Measurements from ENCODE around the gene MMP24. TPM values are rescaled to one million over a fixed set of nuclear protein-coding genes. Genes with fewer than 3 reads are reported as not detected.

MMP24 gene
- total and polyA plus RNA-seq, 2 experiments from 2014 or later: 0.69 to 1.2 TPM

GRCh38 chr20:35225319-35226125, 968 bp upstream of the MMP24 start:
- H3K9me3 ChIP-seq (ENCODE audit: low read depth): no peaks in the 10 kb centered on the region
- no peaks in the 10 kb centered on the region for H3K79me2 ChIP-seq
- no peak overlapping the region for H3K27ac ChIP-seq
- TF ChIP-seq EZH2phosphoT487 (IDR thresholded peaks at IDR 0.05; ENCODE audit: low read depth, severe bottlenecking, unreplicated experiment) (no peak), EZH2 (IDR thresholded peaks at IDR 0.05; ENCODE audit: borderline replicate concordance) (peak; percentile 70)
- no peak overlapping the region for H2AFZ ChIP-seq
- no peaks in the 10 kb centered on the region for H3K4me1 ChIP-seq (ENCODE audit: insufficient read depth)
- peaks cover 50% of the 10 kb centered on the region for H3K27me3 ChIP-seq
- H3K4me2 ChIP-seq: peak overlapping the region; percentile 75
- H3K9me2 ChIP-seq (replicated peaks; ENCODE audit: insufficient read depth): no peaks in the 10 kb centered on the region
- no peak overlapping the region for H3K4me3 ChIP-seq
- DNase-seq (ENCODE audit: low spot score): no peak
- H4K20me1 ChIP-seq (ENCODE audit: insufficient read depth, poor library complexity, severe bottlenecking): peaks cover 3% of the 10 kb centered on the region
- 41% methylated on average over 9 of the region's 9 CpGs for WGBS (ENCODE audit: low lambda C conversion rate, missing lambda C conversion rate)
- no peaks in the 10 kb centered on the region for H3K36me3 ChIP-seq (replicated peaks; ENCODE audit: insufficient read depth, low read depth)

DNA sequence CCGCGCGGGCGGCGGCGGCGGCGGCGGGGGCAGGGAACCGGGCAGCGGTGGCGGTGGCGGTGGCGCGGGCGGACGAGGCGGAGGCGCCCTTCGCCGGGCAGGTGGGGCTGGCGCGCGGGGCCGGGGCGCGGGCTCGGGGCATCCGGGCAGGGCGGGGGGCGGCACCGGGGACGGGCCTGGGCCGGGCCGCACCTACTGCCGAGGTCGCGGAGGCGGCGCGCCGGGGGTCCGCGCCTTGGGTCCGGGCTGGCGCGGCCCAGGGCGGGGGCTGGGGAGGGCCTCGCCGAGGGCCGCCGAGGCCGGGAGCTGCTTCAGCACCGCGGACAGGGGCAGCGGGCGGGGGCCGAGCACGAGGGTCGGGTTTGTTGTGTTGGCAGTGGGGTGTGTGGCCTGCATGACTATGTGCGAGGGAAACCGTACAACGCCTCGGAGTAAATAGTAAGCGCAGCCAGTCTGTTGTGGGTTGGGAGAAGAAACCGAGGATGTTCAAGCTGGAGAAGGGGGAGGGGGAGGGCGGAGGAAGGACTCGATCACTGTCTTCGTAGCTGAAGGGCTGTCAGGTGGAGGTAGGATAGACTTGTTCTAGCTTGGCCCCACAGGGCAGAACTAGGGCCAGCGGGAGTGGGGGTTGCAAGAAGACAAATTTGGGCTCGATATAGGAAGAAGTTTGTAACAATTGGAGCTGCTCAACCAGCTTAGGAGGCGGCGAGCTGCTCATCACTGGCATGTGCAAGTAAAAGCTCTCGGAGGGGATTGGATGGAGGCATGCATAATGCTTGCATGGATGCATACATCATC, 593 bp downstream of the MMP24 start:
- peaks cover 50% of the 10 kb centered on the region for H3K27me3 ChIP-seq
- no peaks in the 10 kb centered on the region for H3K79me2 ChIP-seq
- peaks cover 3% of the 10 kb centered on the region for H4K20me1 ChIP-seq (ENCODE audit: insufficient read depth, poor library complexity, severe bottlenecking)
- H3K9me2 ChIP-seq (replicated peaks; ENCODE audit: insufficient read depth): no peaks in the 10 kb centered on the region
- no peak overlapping the region for H2AFZ ChIP-seq
- no peak overlapping the region for H3K4me3 ChIP-seq
- DNase-seq (ENCODE audit: low spot score): peak; percentile 78
- H3K4me1 ChIP-seq (ENCODE audit: insufficient read depth): no peaks in the 10 kb centered on the region
- no peaks in the 10 kb centered on the region for H3K36me3 ChIP-seq (replicated peaks; ENCODE audit: insufficient read depth, low read depth)
- H3K4me2 ChIP-seq: peak overlapping the region; percentile 81
- H3K9me3 ChIP-seq (ENCODE audit: low read depth): no peaks in the 10 kb centered on the region
- H3K27ac ChIP-seq: no peak overlapping the region
- TF ChIP-seq EZH2 (IDR thresholded peaks at IDR 0.05; ENCODE audit: borderline replicate concordance) (no peak), CTCF (IDR thresholded peaks at IDR 0.05; ENCODE audit: poor library complexity) (no peak), EZH2phosphoT487 (IDR thresholded peaks at IDR 0.05; ENCODE audit: low read depth, severe bottlenecking, unreplicated experiment) (no peak)
- WGBS (ENCODE audit: low lambda C conversion rate, missing lambda C conversion rate): 31% methylated on average over 11 of the region's 74 CpGs

GRCh38 chr20:35232575-35232974, 6.1 kb downstream of the MMP24 start:
- DNase-seq (ENCODE audit: low spot score): no peak
- Histone ChIP-seq H3K9me3 (ENCODE audit: low read depth) (no peaks in the 10 kb centered on the region), H3K27ac (no peak overlapping the region), H3K4me3 (no peak overlapping the region), H3K4me1 (ENCODE audit: insufficient read depth) (no peaks in the 10 kb centered on the region), H3K4me2 (no peak overlapping the region), H2AFZ (no peak overlapping the region), H3K36me3 (replicated peaks; ENCODE audit: insufficient read depth, low read depth) (no peaks in the 10 kb centered on the region), H3K27me3 (peaks cover 14% of the 10 kb centered on the region), H3K79me2 (no peaks in the 10 kb centered on the region), H4K20me1 (ENCODE audit: insufficient read depth, poor library complexity, severe bottlenecking) (no peaks in the 10 kb centered on the region), H3K9me2 (replicated peaks; ENCODE audit: insufficient read depth) (no peaks in the 10 kb centered on the region)
- WGBS (ENCODE audit: low lambda C conversion rate, missing lambda C conversion rate): 80% methylated on average over 2 of the region's 2 CpGs
- no peak for TF ChIP-seq EZH2phosphoT487 (IDR thresholded peaks at IDR 0.05; ENCODE audit: low read depth, severe bottlenecking, unreplicated experiment)
- TF ChIP-seq CTCF (IDR thresholded peaks at IDR 0.05; ENCODE audit: poor library complexity): no peak
- no peak for TF ChIP-seq EZH2 (IDR thresholded peaks at IDR 0.05; ENCODE audit: borderline replicate concordance)

DNA sequence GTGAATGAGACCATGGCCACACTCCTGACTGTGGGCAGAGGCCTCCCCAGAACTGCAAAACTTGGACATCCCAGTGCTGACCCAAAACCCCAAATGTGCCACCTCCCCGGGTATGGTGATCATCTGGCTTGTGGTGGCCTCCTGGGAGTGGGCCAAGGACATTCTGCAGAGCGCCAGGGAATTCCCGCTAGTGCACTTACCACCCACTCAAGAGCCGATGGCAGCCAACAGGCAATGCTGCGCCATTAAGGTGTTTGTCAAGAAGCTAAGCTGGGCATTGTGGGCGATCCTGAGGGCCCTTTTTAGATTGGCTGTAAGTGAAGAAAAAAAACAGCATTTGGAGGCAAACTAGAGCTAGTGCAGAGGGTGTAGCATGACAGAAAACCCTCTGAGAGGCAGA, 9.4 kb downstream of the MMP24 start:
- Histone ChIP-seq H3K79me2 (no peaks in the 10 kb centered on the region), H3K4me3 (no peak overlapping the region), H3K4me2 (no peak overlapping the region), H3K27me3 (no peaks in the 10 kb centered on the region), H3K9me2 (replicated peaks; ENCODE audit: insufficient read depth) (no peaks in the 10 kb centered on the region), H2AFZ (no peak overlapping the region), H4K20me1 (ENCODE audit: insufficient read depth, poor library complexity, severe bottlenecking) (no peaks in the 10 kb centered on the region), H3K9me3 (ENCODE audit: low read depth) (no peaks in the 10 kb centered on the region), H3K36me3 (replicated peaks; ENCODE audit: insufficient read depth, low read depth) (no peaks in the 10 kb centered on the region), H3K4me1 (ENCODE audit: insufficient read depth) (no peaks in the 10 kb centered on the region), H3K27ac (no peak overlapping the region)
- DNase-seq (ENCODE audit: low spot score): no peak
- WGBS (ENCODE audit: low lambda C conversion rate, missing lambda C conversion rate): 96% methylated on average over 6 of the region's 6 CpGs
- TF ChIP-seq EZH2phosphoT487 (IDR thresholded peaks at IDR 0.05; ENCODE audit: low read depth, severe bottlenecking, unreplicated experiment) (no peak), CTCF (IDR thresholded peaks at IDR 0.05; ENCODE audit: poor library complexity) (no peak), EZH2 (IDR thresholded peaks at IDR 0.05; ENCODE audit: borderline replicate concordance) (no peak)
